NT2/D1 (cell line): ENCODE data around the gene BAZ1B.
"Not testable (repeated sequence)": the region's sequence is repeated elsewhere in the genome, so short reads cannot be mapped to it uniquely, and the experiment has no call there.

Experiments used
- SUZ12 ChIP-seq: IDR thresholded peaks from 2 replicates; pipeline ENCODE4 v1.6.1; 2011; ENCODE audit not compliant: insufficient read length, insufficient read depth; ENCODE audit errors: extremely low read depth
- YY1 ChIP-seq: IDR thresholded peaks from 2 replicates; pipeline ENCODE4 v1.6.1; 2011; ENCODE audit not compliant: insufficient read length, insufficient read depth

- not testable (repeated sequence) for TF ChIP-seq SUZ12, YY1
Measured at GRCh38 chr7:73566431-73566830, 44.3 kb upstream of the BAZ1B start.
